Naive B cell (primary cell): ENCODE data around the gene PROCA1. TPM values are rescaled to one million over a fixed set of nuclear protein-coding genes. Genes with fewer than 3 reads are reported as not detected.
"Not testable (repeated sequence)": the region's sequence is repeated elsewhere in the genome, so short reads cannot be mapped to it uniquely, and the experiment has no call there.

ENCODE experiments used
- ATAC-seq, 2 donors: fragments of 150-1000 bp; cut with Tn5 transposase; 2 replicates each; pipeline ENCODE4 v1.10.0; 2021; ENCODE audit warnings: low read depth in 2 of 2, mild to moderate bottlenecking in 2 of 2, moderate library complexity in 2 of 2
- DNase-seq: peaks from one replicate; pipeline ENCODE4 v3.0.0; 2022
- H3K27ac Mint-ChIP-seq, 6 donors: one replicate each; pipeline ENCODE4 v1.8.0; 2020 to 2022; ENCODE audit warnings: mild to moderate bottlenecking in 6 of 6, mixed read lengths in 6 of 6, moderate library complexity in 5 of 6, inconsistent platforms in 2 of 6
- H3K27me3 Mint-ChIP-seq, 3 donors: one replicate each; pipeline ENCODE4 v1.8.0; 2021 to 2022; ENCODE audit warnings: mixed read lengths in 3 of 3, mild to moderate bottlenecking in 1 of 3
- H3K36me3 Mint-ChIP-seq, 2 donors: one replicate each; pipeline ENCODE4 v1.8.0; 2020 to 2022; ENCODE audit warnings: mixed read lengths in 2 of 2, inconsistent platforms in 1 of 2, mild to moderate bottlenecking in 1 of 2
- H3K4me1 Mint-ChIP-seq, 3 donors: one replicate each; pipeline ENCODE4 v1.8.0; 2020 to 2022; ENCODE audit warnings: mixed read lengths in 3 of 3, inconsistent platforms in 1 of 3, mild to moderate bottlenecking in 1 of 3, moderate library complexity in 1 of 3
- H3K4me3 Mint-ChIP-seq, 8 donors: one replicate each; pipeline ENCODE4 v1.8.0; 2020 to 2022; ENCODE audit warnings: mild to moderate bottlenecking in 8 of 8, mixed read lengths in 8 of 8, moderate library complexity in 8 of 8, inconsistent platforms in 2 of 8
- H3K9me3 Mint-ChIP-seq, 7 donors: one replicate each; pipeline ENCODE4 v1.8.0; 2020 to 2022; ENCODE audit warnings: mixed read lengths in 7 of 7, mild to moderate bottlenecking in 5 of 7, inconsistent platforms in 2 of 7, moderate library complexity in 1 of 7
- polyA plus RNA-seq, 6 donors: library from polyadenylated mRNA; unstranded; fragments of 300-500 nt; fragmentation: Illumina TruSeq; gene quantifications; one replicate each; pipeline ENCODE4 v1.2.3, GENCODE V29; 2021; ENCODE audit warnings: low read depth in 6 of 6

PROCA1 gene
- polyA plus RNA-seq, 6 donors from 2014 or later: 0.29 to 2.3 (median 1.1) TPM; not detected in 1

DNA sequence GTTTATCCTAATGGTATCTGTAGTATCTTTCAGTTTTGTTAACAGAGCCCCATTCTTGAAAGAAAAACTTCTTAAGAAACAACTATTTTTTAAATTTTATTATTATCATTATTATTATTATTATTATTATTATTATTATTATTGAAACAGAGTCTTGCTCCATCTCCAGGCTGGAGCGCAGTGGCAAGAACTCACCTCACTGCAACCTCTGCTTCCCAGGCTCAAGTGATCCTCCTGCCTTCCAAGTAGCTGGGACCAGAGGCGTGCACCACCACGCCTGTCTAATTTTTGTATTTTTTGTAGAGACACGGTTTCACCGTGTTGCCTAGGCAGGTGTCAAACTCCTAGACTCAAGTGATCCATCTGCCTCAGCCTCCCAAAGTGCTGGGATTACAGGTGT, 26.3 kb downstream of the PROCA1 start:
- H3K36me3 Mint-ChIP-seq: peaks cover 39 to 45% of the 10 kb centered on the region in 2 donors
- no peak overlapping the region for H3K27ac Mint-ChIP-seq
- H3K9me3 Mint-ChIP-seq: peaks cover 0 to 2% (median 0%) of the 10 kb centered on the region in 7 donors
- H3K4me1 Mint-ChIP-seq: no peaks in the 10 kb centered on the region
- no peak overlapping the region for H3K4me3 Mint-ChIP-seq
- no peaks in the 10 kb centered on the region for H3K27me3 Mint-ChIP-seq
- DNase-seq (no peak), ATAC-seq (no peak)

DNA sequence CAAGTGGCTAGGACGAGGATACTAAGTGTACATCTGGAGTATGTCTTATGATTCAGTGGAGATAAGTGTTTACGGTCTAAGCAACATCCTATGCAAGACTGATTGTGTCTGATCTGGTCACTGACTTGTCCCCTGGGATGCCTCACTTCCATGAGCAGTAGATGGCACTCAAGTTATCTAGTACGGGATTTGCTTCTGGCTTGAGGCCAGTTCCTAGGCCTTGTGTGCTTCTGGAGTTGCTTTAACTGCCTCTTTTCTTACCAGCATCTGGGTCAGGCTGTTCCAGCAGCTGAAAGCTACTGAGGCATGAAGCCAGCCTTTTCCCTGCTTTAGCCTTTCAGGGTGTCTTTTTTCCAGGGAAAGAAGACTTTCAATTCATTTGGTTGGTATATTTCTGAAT, 26.7 kb downstream of the PROCA1 start:
- no peaks in the 10 kb centered on the region for H3K27me3 Mint-ChIP-seq
- no peak for ATAC-seq
- H3K27ac Mint-ChIP-seq: peak overlapping the region in 1 of 6 donors; percentile 29
- no peaks in the 10 kb centered on the region for H3K4me1 Mint-ChIP-seq
- no peak overlapping the region for H3K4me3 Mint-ChIP-seq
- peaks cover 39 to 45% of the 10 kb centered on the region in 2 donors for H3K36me3 Mint-ChIP-seq
- peaks cover 0 to 2% (median 0%) of the 10 kb centered on the region in 7 donors for H3K9me3 Mint-ChIP-seq
- no peak for DNase-seq

GRCh38 chr17:28682655-28683054, 29.0 kb downstream of the PROCA1 start:
- peaks cover 23 to 37% of the 10 kb centered on the region in 2 donors for H3K36me3 Mint-ChIP-seq
- no peaks in the 10 kb centered on the region for H3K27me3 Mint-ChIP-seq
- ATAC-seq (no peak), DNase-seq (no peak)
- no peaks in the 10 kb centered on the region for H3K4me1 Mint-ChIP-seq
- H3K9me3 Mint-ChIP-seq: no peaks in the 10 kb centered on the region
- no peak overlapping the region for H3K27ac Mint-ChIP-seq
- no peak overlapping the region for H3K4me3 Mint-ChIP-seq

DNA sequence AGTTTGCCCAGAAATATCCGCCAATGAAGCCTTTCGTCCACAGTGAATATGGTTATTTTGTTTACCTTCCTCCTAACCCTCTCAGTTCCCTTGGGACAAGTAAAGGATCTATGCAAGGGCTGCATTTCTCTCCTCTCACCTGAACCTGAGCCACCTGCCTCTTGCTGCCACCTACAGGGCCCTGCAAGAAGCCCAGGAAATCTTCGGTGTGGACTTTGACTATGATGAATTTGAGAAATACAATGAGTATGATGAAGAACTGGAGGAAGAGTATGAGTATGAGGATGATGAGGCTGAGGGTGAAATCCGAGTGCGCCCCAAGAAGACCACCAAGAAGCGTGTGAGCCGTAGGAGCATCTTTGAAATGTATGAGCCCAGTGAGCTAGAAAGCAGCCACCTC, 35.7 kb downstream of the PROCA1 start:
- peak overlapping the region in 1 of 6 donors; percentile 8 for H3K27ac Mint-ChIP-seq
- H3K9me3 Mint-ChIP-seq: no peaks in the 10 kb centered on the region
- DNase-seq (peak; percentile 8), ATAC-seq (no peak)
- H3K27me3 Mint-ChIP-seq: no peaks in the 10 kb centered on the region
- no peak overlapping the region for H3K4me3 Mint-ChIP-seq
- H3K36me3 Mint-ChIP-seq: peaks cover 36 to 40% of the 10 kb centered on the region in 2 donors
- peaks cover 0 to 5% (median 0%) of the 10 kb centered on the region in 3 donors for H3K4me1 Mint-ChIP-seq

DNA sequence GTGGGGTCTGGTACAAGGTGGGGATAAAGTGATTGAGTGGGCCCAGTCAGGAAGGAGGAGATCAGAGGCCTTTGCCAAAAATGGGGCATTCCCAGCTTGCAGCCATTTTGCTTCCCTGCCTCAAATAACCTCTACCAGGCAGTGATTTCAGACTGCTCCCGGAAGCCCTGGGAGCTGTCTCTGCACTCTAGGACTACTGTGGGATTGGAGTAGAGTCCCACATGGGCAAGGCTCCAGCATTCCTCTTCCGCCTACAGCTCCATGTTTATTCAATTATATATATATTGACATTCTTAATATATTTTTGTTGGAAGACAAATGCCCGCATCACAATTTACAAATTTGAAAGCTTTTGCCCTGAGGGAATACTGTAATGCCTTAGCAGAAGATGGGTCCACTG, 36.2 kb downstream of the PROCA1 start:
- peaks cover 38 to 39% of the 10 kb centered on the region in 2 donors for H3K36me3 Mint-ChIP-seq
- H3K27ac Mint-ChIP-seq: peak overlapping the region in 1 of 6 donors; percentile 8
- ATAC-seq (no peak), DNase-seq (no peak)
- H3K4me1 Mint-ChIP-seq: peaks cover 0 to 5% (median 0%) of the 10 kb centered on the region in 3 donors
- H3K27me3 Mint-ChIP-seq: no peaks in the 10 kb centered on the region
- no peak overlapping the region for H3K4me3 Mint-ChIP-seq
- no peaks in the 10 kb centered on the region for H3K9me3 Mint-ChIP-seq

DNA sequence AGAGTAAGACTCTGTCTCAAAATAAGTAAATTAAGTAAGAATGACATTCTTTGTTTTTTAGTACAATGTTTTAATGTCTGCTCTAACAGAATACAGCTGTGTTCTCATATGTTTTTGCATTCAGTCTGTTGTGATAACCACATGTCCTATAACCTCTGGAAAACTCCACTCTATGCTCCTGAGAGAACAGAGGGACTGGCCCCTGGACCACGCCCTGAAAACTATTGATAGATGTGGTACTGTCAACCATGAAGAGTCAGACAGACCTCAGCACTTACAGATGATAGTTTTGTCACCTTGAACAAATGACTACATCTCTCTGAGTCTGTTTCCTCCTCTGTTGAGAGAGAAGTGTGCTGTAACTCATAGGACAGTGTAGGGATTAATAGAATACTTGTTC, 41.8 kb downstream of the PROCA1 start:
- H3K27me3 Mint-ChIP-seq: no peaks in the 10 kb centered on the region
- no peaks in the 10 kb centered on the region for H3K9me3 Mint-ChIP-seq
- ATAC-seq: no peak
- peaks cover 22 to 26% of the 10 kb centered on the region in 2 donors for H3K36me3 Mint-ChIP-seq
- no peak overlapping the region for H3K27ac Mint-ChIP-seq
- H3K4me1 Mint-ChIP-seq: peaks cover 20 to 28% (median 21%) of the 10 kb centered on the region in 3 donors
- peak overlapping the region in 1 of 8 donors; percentile 15 for H3K4me3 Mint-ChIP-seq
- no peak for DNase-seq

DNA sequence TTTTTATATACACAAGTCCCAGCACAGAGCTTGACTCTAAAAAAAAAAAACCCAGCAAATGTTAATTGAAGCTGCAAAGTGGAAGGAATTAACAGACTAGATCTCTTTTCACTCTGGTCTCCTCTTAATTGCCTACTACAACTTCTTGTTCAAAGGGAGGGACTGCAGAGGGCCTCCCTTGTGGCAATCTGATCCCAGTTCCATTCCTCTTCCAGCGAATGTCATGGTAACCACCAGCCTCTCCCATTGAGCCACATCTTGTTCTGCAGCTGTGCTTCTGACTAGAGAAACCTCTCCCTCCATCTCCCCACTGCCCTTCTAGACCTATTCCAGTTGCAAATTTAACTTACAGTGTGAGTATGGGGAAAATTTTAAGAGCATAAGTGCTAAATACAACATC, 43.8 kb downstream of the PROCA1 start:
- Mint-ChIP-seq H3K27me3 (no peaks in the 10 kb centered on the region), H3K9me3 (no peaks in the 10 kb centered on the region), H3K36me3 (peaks cover 6 to 9% of the 10 kb centered on the region in 2 donors), H3K4me1 (peaks cover 38 to 44% (median 41%) of the 10 kb centered on the region in 3 donors), H3K4me3 (peak overlapping the region in 1 of 8 donors; percentile 28), H3K27ac (peak overlapping the region in 1 of 6 donors; percentile 11)
- ATAC-seq (no peak), DNase-seq (no peak)

DNA sequence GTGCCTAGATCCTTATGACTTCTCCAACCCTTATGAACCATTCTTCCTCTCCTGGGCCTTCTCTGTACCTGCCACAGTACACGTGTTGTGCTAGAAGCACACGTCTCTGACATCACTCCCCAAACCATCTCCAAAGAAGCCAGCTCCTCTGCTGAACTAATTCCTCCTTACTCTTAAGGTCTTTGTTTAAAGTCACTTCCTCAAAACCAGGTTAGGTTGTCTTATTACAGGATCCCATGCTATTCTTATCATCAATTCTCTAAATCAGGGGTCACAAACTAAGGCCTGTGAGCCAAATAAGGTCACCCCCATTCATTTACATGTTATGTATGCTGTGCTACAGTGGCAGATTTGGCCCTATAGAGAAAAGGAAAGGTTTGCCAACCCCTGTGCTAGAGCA, 45.7 kb downstream of the PROCA1 start:
- DNase-seq: no peak
- peaks cover 2% of the 10 kb centered on the region in 2 donors for H3K36me3 Mint-ChIP-seq
- H3K9me3 Mint-ChIP-seq: no peaks in the 10 kb centered on the region
- no peaks in the 10 kb centered on the region for H3K27me3 Mint-ChIP-seq
- peak overlapping the region in 2 of 6 donors; percentile 24 to 34 for H3K27ac Mint-ChIP-seq
- peak overlapping the region in 1 of 8 donors; percentile 98 for H3K4me3 Mint-ChIP-seq
- ATAC-seq: no peak
- peaks cover 46 to 59% (median 56%) of the 10 kb centered on the region in 3 donors for H3K4me1 Mint-ChIP-seq

DNA sequence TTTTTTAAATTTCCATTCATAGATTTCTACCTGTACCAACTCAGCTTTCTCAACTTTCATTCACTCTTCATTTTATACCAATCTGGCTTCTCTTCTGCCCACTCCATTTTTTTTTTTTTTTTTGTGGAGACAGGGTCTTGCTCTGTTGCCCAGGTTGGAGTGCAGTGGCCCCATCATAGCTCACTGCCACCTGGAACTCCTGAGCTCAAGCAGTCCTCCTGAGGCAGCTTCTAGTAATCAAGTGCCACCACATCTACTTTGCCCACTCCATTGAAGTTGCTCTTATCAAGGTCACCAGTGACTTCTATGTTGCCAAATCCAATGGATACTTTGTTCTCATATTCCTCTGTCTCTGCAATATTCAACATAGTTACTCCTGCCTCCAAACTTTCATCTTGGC, 48.0 kb downstream of the PROCA1 start:
- H3K36me3 Mint-ChIP-seq: no peaks in the 10 kb centered on the region

DNA sequence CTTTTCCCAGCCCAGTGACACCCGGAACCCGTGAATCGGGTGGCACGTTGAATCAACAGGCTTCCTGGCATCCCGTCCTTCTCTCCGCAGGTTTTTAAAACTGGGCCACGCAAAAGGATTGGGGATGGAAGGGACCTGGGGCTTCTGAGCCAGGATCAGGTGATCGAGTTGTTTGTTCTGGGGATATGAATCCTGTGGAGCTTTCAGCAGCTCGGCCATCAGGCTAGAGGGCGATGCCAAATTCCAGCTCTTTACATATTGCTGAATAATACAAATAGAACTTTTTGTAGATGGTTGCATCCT, 49.2 kb downstream of the PROCA1 start:
- peaks cover 4 to 8% of the 10 kb centered on the region in 2 donors for H3K36me3 Mint-ChIP-seq
- peaks cover 50 to 64% (median 59%) of the 10 kb centered on the region in 3 donors for H3K4me1 Mint-ChIP-seq
- no peak for ATAC-seq
- peak overlapping the region; percentile 95 to 100 (median 98) for H3K4me3 Mint-ChIP-seq
- no peak for DNase-seq
- H3K27ac Mint-ChIP-seq: peak overlapping the region; percentile 99 to 100 (median 100)
- no peaks in the 10 kb centered on the region for H3K27me3 Mint-ChIP-seq
- H3K9me3 Mint-ChIP-seq: no peaks in the 10 kb centered on the region

More for the DNA sequence above, 48.0 kb downstream of the PROCA1 start:
- H3K27me3 Mint-ChIP-seq: no peaks in the 10 kb centered on the region
- H3K9me3 Mint-ChIP-seq: no peaks in the 10 kb centered on the region
- H3K4me3 Mint-ChIP-seq: peak overlapping the region in 7 of 8 donors; percentile 61 to 100 (median 98)
- ATAC-seq (no peak), DNase-seq (no peak)
- peak overlapping the region; percentile 82 to 100 (median 100) for H3K27ac Mint-ChIP-seq
- peaks cover 59 to 71% (median 70%) of the 10 kb centered on the region in 3 donors for H3K4me1 Mint-ChIP-seq

DNA sequence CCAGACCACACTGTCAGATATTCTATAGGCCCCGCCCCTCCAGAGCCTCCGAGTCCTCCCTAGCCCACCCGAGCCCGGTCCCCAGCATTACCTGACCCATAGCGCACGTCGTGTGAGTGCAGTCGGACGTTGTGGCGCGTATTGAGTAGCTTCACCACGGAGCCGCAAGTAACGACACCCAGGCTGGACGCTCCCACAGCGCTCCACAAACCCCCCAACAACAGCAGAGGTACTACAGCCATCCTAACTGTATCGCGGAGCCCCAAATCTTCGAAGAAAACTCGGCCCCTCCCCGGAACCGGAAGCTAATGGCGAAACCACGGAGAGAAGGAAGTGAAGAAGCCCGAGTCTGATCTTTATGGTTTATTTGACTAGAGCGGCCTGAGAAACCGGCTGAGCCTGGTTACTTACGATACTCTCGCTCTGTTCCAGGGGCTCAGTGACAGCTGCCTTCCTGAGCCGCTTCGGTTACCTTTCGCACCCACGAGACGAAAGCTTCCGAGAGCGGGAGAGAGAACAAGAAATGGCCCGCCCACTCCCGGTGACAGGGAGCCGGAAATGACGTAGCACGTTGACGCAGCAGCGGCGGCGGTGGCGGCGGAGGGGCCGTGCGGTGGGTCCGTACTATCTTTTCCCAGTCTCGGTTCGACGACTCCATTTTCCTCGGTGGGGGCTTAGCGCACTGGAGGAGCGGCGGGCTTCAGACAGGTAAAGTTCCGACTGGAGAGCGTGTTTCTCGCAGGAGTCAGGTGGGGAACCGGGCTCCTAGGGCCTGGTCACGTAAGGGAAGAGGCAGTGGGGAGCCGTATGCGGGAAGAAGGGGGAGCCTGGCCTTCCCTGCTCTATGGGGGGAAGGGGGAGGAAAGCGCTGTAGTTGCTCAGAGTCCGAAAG, 49.8 kb downstream of the PROCA1 start, which contains the start of the genes SDF2 and SUPT6H:
TSS of gene SDF2 (minus strand) at position 272 of the 892 bp plus-strand sequence. CDS start at position 242, 30 bp downstream.
TSS of gene SUPT6H (plus strand) at position 571 of the 892 bp plus-strand sequence. CDS start 11,197 bp downstream, outside the sequence.
- H3K9me3 Mint-ChIP-seq: no peaks in the 10 kb centered on the region
- DNase-seq: peak; percentile 94
- H3K27me3 Mint-ChIP-seq: no peaks in the 10 kb centered on the region
- peaks cover 49 to 63% (median 57%) of the 10 kb centered on the region in 3 donors for H3K4me1 Mint-ChIP-seq
- peak within 1 kb of the TSS; percentile 95 to 100 (median 98) for H3K4me3 Mint-ChIP-seq
- peaks cover 4 to 8% of the 10 kb centered on the region in 2 donors for H3K36me3 Mint-ChIP-seq
- peak within 1 kb of the TSS; percentile 99 to 100 (median 100) for H3K27ac Mint-ChIP-seq
- peak; percentile 85 to 89 for ATAC-seq

DNA sequence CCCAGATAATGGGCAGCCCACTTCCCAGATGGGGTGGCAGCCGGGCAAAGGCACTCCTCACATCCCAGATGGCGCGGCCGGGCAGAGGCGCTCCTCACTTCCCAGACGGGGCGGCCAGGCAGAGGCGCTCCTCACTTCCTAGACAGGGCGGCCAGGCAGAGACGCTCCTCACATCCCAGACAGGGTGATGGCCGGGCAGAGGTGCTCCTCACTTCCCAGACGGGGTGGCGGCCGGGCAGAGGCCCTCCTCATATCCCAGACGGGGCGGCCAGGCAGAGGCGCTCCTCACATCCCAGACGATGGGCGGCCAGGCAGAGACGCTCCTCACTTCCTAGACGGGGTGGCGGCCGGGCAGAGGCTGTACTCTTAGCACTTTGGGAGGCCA, 52.2 kb downstream of the PROCA1 start:
- H3K27ac Mint-ChIP-seq, DNase-seq, H3K27me3 Mint-ChIP-seq, ATAC-seq, H3K9me3 Mint-ChIP-seq, H3K36me3 Mint-ChIP-seq: not testable (repeated sequence)
- H3K4me1 Mint-ChIP-seq: peaks cover 38 to 51% (median 50%) of the 10 kb centered on the region in 3 donors
- H3K4me3 Mint-ChIP-seq: peak overlapping the region in 3 of 8 donors; percentile 53 to 98 (median 95)

- H3K36me3 Mint-ChIP-seq, ATAC-seq, H3K9me3 Mint-ChIP-seq, DNase-seq, H3K27ac Mint-ChIP-seq, H3K27me3 Mint-ChIP-seq: not testable (repeated sequence)
- H3K4me1 Mint-ChIP-seq: peaks cover 35 to 49% (median 44%) of the 10 kb centered on the region in 3 donors
- peak overlapping the region in 1 of 8 donors; percentile 98 for H3K4me3 Mint-ChIP-seq
Observed at GRCh38 chr17:28658766-28659496, 52.8 kb downstream of the PROCA1 start.
